HG03095 (cell line): Measurements from ENCODE around the gene ASH1L.
"Not testable (repeated sequence)": the region's sequence is repeated elsewhere in the genome, so short reads cannot be mapped to it uniquely, and the experiment has no call there.

Experiments
- ATAC-seq: cut with Tn5 transposase; IDR thresholded peaks from one replicate; pipeline ENCODE4 v1.9.1; 2021; ENCODE audit warnings: moderate library complexity; ENCODE audit not compliant: unreplicated experiment

ASH1L gene

DNA sequence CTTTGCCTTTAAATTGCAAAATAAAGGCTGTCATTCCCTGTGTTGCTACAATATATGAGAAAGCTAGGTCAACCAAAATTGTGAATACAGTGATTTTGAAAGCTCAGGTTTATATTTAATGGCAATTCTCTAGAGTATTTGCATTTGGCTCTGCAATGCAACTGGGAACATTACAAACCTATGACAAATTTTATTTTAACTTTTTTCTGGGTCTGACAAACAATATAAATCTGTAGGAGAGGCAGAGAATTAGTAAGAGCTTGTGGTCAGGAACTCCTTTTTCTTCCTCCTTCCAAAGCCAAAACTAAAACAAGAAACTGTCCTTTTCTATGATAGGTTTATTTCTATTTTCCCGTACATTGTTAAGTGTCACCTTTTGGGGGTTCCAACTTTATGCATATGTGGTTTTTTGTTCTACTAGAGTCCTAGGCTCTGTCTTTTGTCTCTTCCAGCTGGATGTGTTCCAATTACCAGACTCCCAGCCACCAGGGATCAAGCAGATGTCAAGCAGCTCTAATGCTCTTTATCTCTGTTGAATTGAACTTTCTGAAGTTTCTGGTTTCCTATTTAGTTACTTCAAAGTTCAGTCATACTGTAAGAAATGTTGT, 106.9 kb downstream of the ASH1L start:
- no peak for ATAC-seq

DNA sequence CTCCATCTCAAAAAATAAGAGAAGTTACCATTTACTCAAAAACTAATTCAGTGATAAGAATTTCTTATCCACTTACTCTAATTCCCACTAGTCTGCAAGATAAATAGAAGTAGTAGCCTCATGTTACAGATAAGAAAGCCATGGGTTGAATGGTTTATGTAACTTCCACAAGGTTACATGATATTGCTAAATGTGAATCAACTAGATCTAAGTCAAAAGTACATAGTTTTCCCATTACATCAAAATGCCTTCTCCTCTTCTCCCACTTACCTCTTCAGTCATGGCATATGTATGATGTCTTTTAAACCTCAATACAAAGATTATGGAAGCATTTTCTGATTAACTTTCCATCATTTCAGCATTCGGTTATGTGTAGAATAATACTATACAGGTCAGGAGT, 108.5 kb downstream of the ASH1L start:
- no peak for ATAC-seq

GRCh38 chr1:155453141-155453540, 109.5 kb downstream of the ASH1L start:
- ATAC-seq = no peak

GRCh38 chr1:155451199-155451598, 111.4 kb downstream of the ASH1L start:
- no peak for ATAC-seq

DNA sequence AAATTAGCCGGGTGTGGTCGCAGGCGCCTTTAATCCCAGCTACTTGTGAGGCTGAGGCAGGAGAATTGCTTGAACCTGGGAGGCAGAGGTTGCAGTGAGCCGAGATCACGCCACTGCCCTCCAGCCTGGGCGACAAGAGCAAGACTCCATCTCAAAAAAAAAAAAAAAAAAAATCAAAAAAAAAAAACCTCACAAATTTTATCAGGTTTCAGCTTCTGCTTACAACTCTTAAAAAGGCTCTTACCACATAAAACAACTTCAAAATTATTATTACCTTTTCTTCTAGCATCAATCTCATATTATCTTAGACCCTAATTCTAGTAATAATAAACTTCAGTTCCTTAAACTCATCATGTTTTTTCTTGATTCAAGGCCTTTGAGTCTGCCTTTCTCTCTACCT, 120.2 kb downstream of the ASH1L start:
- ATAC-seq = not testable (repeated sequence)

GRCh38 chr1:155437405-155437804, 125.2 kb downstream of the ASH1L start:
- no peak for ATAC-seq

- ATAC-seq = not testable (repeated sequence)
Measured at GRCh38 chr1:155433831-155434389, 128.7 kb downstream of the ASH1L start.

DNA sequence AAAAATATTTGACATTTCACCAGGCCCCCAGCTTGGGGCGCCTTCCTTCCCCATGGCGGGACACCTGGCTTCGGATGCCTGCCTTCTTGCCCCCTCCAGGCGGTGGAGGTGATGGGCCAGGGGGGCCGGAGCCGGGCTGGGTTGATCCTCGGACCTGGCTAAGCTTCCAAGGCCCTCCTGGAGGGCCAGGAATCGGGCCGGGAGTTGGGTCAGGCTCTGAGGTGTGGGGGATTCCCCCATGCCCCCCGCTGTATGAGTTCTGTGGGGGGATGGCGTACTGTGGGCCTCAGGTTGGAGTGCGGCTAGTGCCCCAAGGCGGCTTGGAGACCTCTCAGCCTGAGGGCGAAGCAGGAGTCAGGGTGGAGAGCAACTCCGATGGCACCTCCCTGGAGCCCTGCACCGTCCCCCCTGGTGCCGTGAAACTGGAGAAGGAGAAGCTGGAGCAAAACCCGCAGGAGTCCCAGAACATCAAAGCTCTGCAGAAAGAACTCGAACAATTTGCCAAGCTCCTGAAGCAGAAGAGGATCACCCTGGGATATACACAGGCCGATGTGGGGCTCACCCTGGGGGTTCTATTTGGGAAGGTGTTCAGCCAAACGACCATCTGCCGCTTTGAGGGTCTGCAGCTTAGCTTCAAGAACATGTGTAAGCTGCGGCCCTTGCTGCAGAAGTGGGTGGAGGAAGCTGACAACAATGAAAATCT, 129.3 kb downstream of the ASH1L start:
- not testable (repeated sequence) for ATAC-seq

DNA sequence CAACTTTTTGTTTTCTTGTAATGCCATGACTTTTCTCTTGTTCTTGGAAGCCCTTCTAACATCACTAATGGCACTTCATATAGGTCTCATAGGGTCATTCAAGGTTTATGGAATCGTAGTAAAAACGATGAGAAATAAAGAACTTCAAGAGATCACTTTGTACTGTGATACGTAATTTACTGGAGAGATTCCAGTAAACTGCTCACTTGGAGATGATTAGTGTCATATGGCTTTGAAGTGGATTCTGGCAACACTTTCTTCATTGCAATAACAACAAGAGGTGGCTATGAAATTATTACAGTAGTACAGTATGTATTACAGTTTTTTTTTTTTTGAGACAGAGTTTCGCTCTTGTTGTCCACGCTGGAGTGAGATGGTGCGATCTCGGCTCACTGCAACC, 138.5 kb downstream of the ASH1L start:
- ATAC-seq = no peak

DNA sequence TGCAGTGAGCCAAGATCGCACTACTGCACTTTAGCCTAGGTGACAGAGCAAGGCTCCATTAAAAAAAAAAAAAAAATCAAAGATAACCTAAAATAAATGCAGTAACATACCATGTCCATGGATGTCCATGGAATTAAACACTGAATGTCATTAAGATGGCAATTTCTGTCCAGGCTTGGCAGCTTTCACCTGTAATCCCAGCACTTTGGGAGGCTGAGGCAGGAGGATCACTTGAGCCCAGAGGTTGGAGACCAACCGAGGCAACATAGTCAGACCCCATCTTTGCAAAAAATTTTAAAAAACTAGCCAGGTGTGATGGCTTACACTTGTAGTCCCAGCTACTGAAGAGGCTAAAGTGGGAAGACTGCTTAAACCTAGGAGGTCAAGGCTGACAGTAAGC, 141.8 kb downstream of the ASH1L start:
- no peak for ATAC-seq

DNA sequence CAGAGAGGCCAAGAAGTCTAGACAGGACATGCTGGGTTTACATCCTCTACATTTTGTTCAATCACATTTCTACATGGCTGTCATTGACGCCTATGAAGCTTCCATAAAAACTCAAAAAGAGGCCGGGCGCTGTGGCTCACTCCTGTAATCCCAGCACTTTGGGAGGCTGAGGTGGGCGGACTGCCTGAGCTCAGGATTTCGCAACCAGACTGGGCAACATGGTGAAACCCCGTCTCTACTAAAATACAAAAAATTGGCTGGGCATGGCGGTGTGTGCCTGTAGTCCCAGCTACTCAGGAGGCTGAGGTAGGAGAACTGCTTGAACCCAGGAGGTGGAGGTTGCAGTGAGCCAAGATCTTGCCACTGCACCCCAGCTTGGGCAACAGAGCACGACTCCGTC, 150.8 kb downstream of the ASH1L start:
- not testable (repeated sequence) for ATAC-seq

DNA sequence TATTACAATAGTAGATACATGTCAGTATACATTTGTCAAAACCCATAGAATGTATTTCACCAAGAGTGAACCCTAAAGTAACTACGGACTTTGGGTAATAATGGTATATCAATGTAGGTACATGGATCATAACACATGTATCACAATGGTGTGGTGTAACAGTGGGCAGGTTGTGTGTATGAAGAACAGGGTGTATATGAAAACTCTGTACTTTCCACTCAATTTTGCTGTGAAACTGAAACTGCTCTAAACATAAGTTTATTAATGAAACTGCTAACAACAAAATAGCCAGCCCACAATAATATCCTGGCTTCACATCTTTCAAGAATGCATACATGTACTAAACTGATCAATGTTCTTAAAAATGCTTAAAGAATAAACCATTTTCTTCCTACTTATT, 151.7 kb downstream of the ASH1L start:
- no peak for ATAC-seq

GRCh38 chr1:155396874-155397476, 165.6 kb downstream of the ASH1L start:
- ATAC-seq = no peak

- ATAC-seq = no peak
Measured at GRCh38 chr1:155392898-155393411, 169.6 kb downstream of the ASH1L start.

GRCh38 chr1:155389826-155390225, 172.8 kb downstream of the ASH1L start:
- no peak for ATAC-seq

DNA sequence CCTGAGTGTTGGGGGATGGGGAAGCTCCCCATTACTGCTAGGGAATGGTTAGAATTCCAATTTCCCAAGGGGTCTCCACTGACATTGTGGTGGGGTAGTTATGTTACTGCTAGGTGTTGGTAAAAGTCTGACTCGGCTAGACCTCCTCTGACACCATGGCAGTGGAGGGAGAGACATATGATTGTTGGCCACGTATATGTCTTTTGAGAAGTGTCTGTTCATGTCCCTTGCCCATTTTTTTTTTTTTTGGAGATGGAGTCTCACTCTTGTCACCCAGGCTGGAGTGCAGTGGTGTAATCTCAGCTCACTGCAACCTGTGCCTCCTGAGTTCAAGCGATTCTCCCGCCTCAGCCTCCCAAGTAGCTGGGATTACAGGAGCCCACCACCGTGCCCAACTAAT, 176.8 kb downstream of the ASH1L start:
- not testable (repeated sequence) for ATAC-seq

- no peak for ATAC-seq
Measured at GRCh38 chr1:155383406-155383805, 179.2 kb downstream of the ASH1L start.

DNA sequence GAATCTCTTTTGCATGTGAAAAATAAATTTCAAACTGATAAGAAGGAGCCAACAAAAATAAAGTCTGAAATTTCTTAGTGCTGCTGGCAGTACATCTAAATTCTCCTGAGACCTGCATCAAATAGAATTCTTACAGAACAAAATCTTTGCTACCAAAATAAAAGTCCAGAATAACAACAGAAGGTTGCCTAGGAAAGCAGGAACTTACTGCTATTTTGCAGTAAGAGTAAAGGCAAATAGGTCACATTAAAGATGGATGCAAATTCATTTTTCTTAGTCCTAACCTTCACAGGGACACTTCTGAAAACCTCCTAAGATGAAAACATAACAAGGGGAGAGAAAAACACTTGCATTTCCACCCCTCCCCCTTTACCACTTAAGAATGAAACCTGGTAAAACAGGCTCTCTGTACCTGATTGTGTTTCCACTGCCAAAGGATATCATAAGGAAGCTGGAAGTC, 182.9 kb downstream of the ASH1L start:
- no peak for ATAC-seq

DNA sequence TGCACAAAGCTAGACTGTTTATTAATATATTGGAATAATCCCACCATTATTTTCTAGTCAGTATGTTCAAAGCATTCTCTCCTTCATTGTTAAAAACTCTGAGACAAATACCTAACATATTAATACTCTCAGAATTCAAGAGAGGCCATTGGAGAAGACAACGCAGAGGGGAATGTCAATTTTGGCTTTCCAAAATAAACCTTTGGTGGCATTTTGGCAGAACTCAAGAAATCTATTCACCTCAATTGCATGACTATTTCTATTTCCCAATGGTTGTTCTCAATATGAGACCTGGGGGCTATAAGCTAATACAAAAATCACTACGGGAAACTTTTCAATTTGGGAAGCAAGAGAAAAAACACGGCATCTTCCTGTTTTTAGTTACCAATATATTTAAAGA, 183.4 kb downstream of the ASH1L start:
- no peak for ATAC-seq

DNA sequence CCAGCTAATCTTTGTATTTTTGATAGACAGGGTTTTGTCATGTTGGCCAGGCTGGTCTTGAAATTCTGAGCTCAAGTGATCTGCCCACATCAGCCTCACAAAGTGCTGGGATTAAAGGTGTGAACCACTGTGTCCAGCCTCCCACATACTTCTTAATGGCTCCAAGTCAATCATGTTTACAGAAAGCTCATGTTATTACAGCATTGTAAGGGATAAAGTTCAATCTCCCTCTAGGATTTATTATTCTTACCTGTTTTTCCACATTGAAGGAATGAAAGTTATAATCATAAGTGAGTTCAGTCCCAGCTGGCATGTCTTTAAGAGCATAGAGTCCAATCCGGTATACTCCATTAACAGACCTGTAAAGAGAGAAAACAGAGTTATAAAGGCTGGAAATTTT, 202.6 kb downstream of the ASH1L start:
- no peak for ATAC-seq

GRCh38 chr1:155352631-155353030, 210.0 kb downstream of the ASH1L start:
- no peak for ATAC-seq

GRCh38 chr1:155342842-155343241, 219.8 kb downstream of the ASH1L start:
- ATAC-seq = no peak
